ENCODE data around the gene CLEC17A. TPM values are rescaled to one million over a fixed set of nuclear protein-coding genes. Genes with fewer than 3 reads are reported as not detected.
A peak's percentile ranks its signal among the peaks of the same experiment; 100 is the strongest.

Gene CLEC17A
- total RNA-seq, 1 donor: 0.09 TPM

GRCh38 chr19:14553042-14553938 is 29.6 kb upstream of the CLEC17A start:
- no peak for TF ChIP-seq CTCF (IDR thresholded peaks at IDR 0.05; ENCODE audit: insufficient read depth, low read length)
- H3K4me3 ChIP-seq (ENCODE audit: low read depth, low read length): no peak overlapping the region
- no peak for DNase-seq (ENCODE audit: low read depth)

- no peak for TF ChIP-seq CTCF (IDR thresholded peaks at IDR 0.05; ENCODE audit: insufficient read depth, low read length)
- no peak for DNase-seq (ENCODE audit: low read depth)
- H3K4me3 ChIP-seq (ENCODE audit: low read depth, low read length): no peak overlapping the region
Measured at GRCh38 chr19:14553939-14554243, 29.0 kb upstream of the CLEC17A start.

GRCh38 chr19:14554382-14554812 is 28.5 kb upstream of the CLEC17A start:
- no peak overlapping the region for H3K4me3 ChIP-seq (ENCODE audit: low read depth, low read length)
- DNase-seq (ENCODE audit: low read depth): no peak
- TF ChIP-seq CTCF (IDR thresholded peaks at IDR 0.05; ENCODE audit: insufficient read depth, low read length): no peak

GRCh38 chr19:14555918-14556661 is 26.8 kb upstream of the CLEC17A start:
- no peak for TF ChIP-seq CTCF (IDR thresholded peaks at IDR 0.05; ENCODE audit: insufficient read depth, low read length)
- no peak for DNase-seq (ENCODE audit: low read depth)
- no peak overlapping the region for H3K4me3 ChIP-seq (ENCODE audit: low read depth, low read length)

GRCh38 chr19:14556662-14557188 is 26.2 kb upstream of the CLEC17A start:
- H3K4me3 ChIP-seq (ENCODE audit: low read depth, low read length): peak overlapping the region; percentile 37
- peak; percentile 83 for DNase-seq (ENCODE audit: low read depth)
- TF ChIP-seq CTCF (IDR thresholded peaks at IDR 0.05; ENCODE audit: insufficient read depth, low read length): peak; percentile 98

GRCh38 chr19:14558370-14559066 is 24.4 kb upstream of the CLEC17A start:
- H3K4me3 ChIP-seq (ENCODE audit: low read depth, low read length): no peak overlapping the region
- no peak for DNase-seq (ENCODE audit: low read depth)
- no peak for TF ChIP-seq CTCF (IDR thresholded peaks at IDR 0.05; ENCODE audit: insufficient read depth, low read length)
